SKM-1 (cell line): ENCODE data around the gene GRK2.

Experiments
- DNase-seq: peaks from one replicate; lab custom pipeline; 2025; ENCODE audit not compliant: unreplicated experiment; lab: John Stamatoyannopoulos, UW

Gene GRK2

GRCh38 chr11:67269401-67270255, 3.4 kb downstream of the GRK2 start:
- no peak for DNase-seq

GRCh38 chr11:67270256-67271204, 4.3 kb downstream of the GRK2 start:
- peak; percentile 91 for DNase-seq

- no peak for DNase-seq
Measured at GRCh38 chr11:67271205-67271540, 4.9 kb downstream of the GRK2 start.

GRCh38 chr11:67271541-67272284, 5.4 kb downstream of the GRK2 start:
- peak; percentile 41 for DNase-seq

GRCh38 chr11:67272327-67273259, 6.3 kb downstream of the GRK2 start:
- DNase-seq = no peak

GRCh38 chr11:67273260-67273990, 7.2 kb downstream of the GRK2 start:
- no peak for DNase-seq

- no peak for DNase-seq
Measured at GRCh38 chr11:67274768-67275605, 8.7 kb downstream of the GRK2 start.

GRCh38 chr11:67275606-67276409, 9.5 kb downstream of the GRK2 start:
- no peak for DNase-seq

- DNase-seq = peak; percentile 37
Measured at GRCh38 chr11:67276781-67277230, 10.5 kb downstream of the GRK2 start.

GRCh38 chr11:67277231-67277961, 11.1 kb downstream of the GRK2 start:
- peak; percentile 97 for DNase-seq

GRCh38 chr11:67278135-67278938, 12.1 kb downstream of the GRK2 start:
- DNase-seq = no peak

- DNase-seq = no peak
Measured at GRCh38 chr11:67278939-67279588, 12.8 kb downstream of the GRK2 start.

- DNase-seq = no peak
Measured at GRCh38 chr11:67279589-67280340, 13.5 kb downstream of the GRK2 start.

- no peak for DNase-seq
Measured at GRCh38 chr11:67280341-67280787, 14.1 kb downstream of the GRK2 start.
